GM12864 (cell line): ENCODE measurements around the gene SMO.

Experiments used
- DNase-seq: peaks from one replicate; pipeline ENCODE4 v3.0.0-alpha.2; 2011; ENCODE audit warnings: low read depth
- H3K4me3 ChIP-seq: 2 replicates; pipeline ENCODE4 v1.5.1; 2011; ENCODE audit warnings: mild to moderate bottlenecking, low read depth, low read length, control low read depth
- TF ChIP-seq, protein P1 (sequence below): IDR thresholded peaks from 2 replicates; pipeline ENCODE4 v1.5.1; 2011; ENCODE audit warnings: low read depth, mild to moderate bottlenecking, moderate library complexity, low read length, control low read depth, inconsistent platforms; ENCODE audit errors: missing control alignments

Gene SMO

DNA sequence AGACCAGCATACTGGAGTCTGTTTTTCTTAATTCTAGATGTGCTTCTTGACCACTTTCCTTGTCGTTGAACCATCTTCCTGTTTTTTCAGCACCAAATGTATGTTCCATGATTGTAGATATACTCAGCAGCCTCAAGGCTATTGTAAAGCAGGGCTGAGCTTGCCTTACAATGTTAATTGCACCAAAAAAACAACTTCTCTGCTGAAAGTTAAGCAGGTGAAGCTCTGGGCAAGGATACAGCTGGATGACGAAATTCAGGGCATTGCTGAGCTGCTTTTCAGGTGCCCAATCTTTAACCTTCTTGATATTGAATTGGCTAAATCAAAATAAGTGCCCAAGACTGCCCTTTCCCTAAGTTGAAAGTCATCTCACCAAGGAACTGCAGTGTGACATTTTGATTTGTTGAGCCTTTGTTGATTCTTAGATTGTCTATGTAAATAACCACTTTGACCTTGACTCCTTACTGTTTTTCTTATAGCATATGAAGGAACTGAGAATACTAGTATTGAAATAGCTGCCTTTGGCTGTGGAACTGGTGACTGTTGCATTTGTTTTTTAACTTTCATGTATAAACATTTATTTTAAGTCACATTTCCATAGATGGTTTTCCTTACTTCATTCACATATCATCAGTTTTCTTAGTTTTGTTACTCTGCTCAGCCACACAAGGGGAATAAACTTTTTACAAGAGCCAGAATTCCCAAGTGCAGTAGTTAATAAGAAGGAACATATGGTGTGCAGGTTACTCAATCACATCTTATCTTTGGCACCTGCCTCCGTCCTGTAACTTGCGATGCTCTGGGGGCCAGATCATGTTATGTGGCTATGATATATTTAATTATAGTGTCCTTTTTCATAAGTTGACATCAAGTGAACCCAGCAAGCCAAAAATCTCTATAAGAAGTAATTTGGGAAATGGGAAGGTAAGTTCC lies 39.5 kb downstream of the SMO start:
- TF ChIP-seq, protein P1, sequence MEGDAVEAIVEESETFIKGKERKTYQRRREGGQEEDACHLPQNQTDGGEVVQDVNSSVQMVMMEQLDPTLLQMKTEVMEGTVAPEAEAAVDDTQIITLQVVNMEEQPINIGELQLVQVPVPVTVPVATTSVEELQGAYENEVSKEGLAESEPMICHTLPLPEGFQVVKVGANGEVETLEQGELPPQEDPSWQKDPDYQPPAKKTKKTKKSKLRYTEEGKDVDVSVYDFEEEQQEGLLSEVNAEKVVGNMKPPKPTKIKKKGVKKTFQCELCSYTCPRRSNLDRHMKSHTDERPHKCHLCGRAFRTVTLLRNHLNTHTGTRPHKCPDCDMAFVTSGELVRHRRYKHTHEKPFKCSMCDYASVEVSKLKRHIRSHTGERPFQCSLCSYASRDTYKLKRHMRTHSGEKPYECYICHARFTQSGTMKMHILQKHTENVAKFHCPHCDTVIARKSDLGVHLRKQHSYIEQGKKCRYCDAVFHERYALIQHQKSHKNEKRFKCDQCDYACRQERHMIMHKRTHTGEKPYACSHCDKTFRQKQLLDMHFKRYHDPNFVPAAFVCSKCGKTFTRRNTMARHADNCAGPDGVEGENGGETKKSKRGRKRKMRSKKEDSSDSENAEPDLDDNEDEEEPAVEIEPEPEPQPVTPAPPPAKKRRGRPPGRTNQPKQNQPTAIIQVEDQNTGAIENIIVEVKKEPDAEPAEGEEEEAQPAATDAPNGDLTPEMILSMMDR = no peak
- DNase-seq = no peak
- no peak overlapping the region for H3K4me3 ChIP-seq

DNA sequence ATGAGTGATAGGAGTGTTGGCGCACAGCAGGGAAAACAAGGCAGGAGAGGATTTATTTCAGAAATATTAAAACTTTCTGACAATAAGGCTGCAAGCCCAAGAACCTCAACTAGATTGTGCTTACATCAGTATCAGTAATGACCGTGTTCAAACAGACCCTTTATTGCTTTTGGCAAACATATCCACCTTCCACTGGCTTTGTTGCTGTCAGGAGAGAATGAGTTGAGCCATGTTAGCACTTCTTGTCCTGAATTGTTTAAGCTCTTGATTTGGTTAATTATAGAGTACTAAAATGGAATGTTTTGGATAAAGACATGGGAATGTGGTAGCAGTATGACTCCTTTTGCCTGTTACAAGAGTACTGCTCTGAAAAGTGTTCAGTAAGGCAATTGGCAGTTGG lies 40.2 kb downstream of the SMO start:
- DNase-seq = no peak
- H3K4me3 ChIP-seq = no peak overlapping the region
- TF ChIP-seq, protein P1 = no peak

DNA sequence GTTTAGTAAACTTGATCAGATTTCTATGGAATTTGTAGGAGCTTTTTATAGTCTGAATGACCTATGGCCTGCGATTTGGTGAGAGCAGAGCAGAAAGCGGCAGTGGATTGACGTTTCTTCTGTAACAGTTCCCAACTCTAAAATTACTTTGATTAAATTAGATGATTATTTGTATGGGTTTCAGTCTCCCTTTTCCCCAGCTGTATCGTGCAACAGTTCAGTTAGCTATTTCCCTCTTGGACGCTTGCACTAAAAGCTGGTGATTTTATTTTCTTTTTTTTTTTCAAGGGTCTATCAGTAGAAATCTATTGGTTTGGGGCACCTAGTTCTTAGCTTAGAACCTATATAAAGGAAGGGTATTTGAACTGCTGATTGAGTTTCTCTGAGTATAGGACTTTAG lies 43.2 kb downstream of the SMO start:
- no peak for DNase-seq

DNA sequence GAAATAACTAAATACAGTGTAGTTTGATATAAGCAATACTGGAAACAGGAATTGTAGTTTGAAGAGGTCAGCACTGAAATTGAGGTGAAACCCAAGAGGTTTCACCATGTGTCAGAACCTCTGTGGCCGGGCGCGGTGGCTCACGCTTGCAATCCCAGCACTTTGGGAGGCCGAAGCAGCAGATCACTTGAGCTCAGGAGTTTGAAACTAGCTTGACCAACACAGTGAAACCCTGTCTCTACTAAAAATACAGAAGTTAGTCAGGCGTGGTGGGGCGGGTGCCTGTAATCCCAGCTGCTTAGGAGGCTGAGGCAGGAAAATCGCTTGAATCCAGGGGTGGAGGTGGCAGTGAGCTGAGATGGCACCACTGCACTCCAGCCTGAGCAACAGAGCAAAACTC lies 50.1 kb downstream of the SMO start:
- TF ChIP-seq, protein P1 = no peak
- DNase-seq = no peak
- H3K4me3 ChIP-seq = no peak overlapping the region

More for the DNA sequence above, 43.2 kb downstream of the SMO start:
- no peak overlapping the region for H3K4me3 ChIP-seq
- TF ChIP-seq, protein P1 = no peak

DNA sequence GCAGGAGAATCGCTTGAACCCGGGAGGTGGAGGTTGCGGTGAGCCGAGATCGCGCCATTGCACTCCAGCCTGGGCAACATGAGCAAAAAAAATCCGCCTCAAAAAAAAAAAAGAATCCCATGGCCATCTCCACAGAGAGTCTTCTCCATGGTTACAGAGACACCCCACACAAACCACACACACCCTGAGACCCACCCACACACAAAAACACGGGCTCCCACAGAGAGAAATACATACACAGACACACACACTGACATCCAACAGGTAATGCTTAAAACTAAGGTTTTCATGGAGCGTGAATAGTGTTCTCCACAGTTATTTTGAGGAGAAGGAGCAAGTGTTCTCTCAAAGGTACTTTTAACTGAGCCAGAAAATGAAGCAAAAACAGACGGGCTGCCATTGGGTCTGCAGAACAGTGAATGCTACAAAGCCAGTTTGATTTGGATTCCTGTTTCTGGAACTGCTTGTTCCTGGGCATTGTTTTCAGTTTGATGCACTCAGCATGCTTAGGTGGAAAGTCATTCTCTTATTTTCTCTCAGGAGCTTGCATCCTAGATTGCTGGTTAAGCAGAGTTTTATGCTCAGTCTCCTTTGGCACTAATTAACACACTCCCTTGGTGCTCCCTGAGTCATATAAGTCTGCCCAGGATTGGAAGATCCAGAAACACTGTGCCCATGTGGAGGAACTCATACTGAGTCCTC lies 51.8 kb downstream of the SMO start:
- TF ChIP-seq, protein P1 = no peak
- no peak overlapping the region for H3K4me3 ChIP-seq
- DNase-seq = no peak

DNA sequence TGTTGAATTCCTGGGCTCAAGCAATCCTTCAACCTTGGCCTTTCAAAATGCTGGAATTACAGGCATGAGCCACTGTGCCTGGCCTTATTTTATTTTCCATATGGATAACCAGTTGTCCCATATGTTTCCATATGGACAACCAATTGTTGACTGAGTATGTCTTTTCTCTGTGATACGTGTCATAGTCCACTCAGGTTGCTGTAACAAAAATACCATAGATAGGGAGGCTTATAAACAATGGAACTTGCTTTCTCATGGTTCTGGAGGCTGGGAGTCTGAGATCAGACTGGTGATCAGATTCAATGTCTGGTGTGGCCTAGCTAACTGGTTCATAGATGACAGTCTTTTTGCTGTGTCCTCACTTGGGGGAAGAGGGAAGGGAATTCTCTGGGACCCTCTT lies 55.8 kb downstream of the SMO start:
- DNase-seq = no peak
- H3K4me3 ChIP-seq = no peak overlapping the region
- TF ChIP-seq, protein P1 = no peak
